AG04449 (cell line): Measurements from ENCODE around the gene ZNF124.
"Not testable (repeated sequence)": the region's sequence is repeated elsewhere in the genome, so short reads cannot be mapped to it uniquely, and the experiment has no call there.

Source experiments
- CTCF ChIA-PET: fragments of 350-600 bp; formaldehyde crosslinking; extraction: SDS; loops from one replicate; lab custom pipeline; 2021; ENCODE audit warnings: antibody characterized with exemption; lab: Yijun Ruan, JAX
- POLR2A ChIA-PET: fragments of 400-600, 350-600 bp; formaldehyde crosslinking; extraction: SDS; loops from one replicate; lab custom pipeline; 2020; ENCODE audit warnings: antibody characterized with exemption, inconsistent platforms; lab: Yijun Ruan, JAX
- DNase-seq: peaks from one replicate; pipeline ENCODE4 v3.0.0-alpha.2; 2010; ENCODE audit warnings: low read depth, low spot score
- H3K4me3 ChIP-seq: 2 replicates; pipeline ENCODE4 v1.5.1; 2011; ENCODE audit warnings: low read depth, mild to moderate bottlenecking, control low read depth, low read length
- TF ChIP-seq, protein P1 (sequence below): IDR thresholded peaks from one replicate; pipeline ENCODE4 v1.5.1; 2011; ENCODE audit warnings: mild to moderate bottlenecking, moderate library complexity, low read length, control low read depth, inconsistent platforms; ENCODE audit not compliant: insufficient read depth; ENCODE audit errors: missing control alignments

ZNF124 gene

DNA sequence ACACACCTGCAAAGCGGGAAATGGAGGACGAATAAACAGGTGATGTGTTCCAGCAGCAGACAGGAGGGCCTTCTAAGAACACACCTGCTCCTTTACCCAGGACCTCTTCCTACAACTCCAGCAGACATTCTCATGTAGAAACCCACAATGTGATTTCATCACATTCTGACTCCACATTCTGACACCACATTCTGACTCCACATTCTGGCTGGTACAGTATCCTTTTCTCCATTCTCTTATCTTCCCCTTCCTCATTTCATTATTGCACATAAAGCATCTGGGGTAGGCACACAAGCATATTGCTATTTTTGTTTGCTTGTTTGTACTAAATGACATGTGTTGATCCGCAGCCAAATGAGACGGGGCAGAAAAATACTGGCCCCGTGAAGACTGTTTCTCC lies 3.6 kb upstream of the ZNF124 start:
- POLR2A ChIA-PET, result no interaction called here
- H3K4me3 ChIP-seq, result no peak overlapping the region
- TF ChIP-seq, protein P1, sequence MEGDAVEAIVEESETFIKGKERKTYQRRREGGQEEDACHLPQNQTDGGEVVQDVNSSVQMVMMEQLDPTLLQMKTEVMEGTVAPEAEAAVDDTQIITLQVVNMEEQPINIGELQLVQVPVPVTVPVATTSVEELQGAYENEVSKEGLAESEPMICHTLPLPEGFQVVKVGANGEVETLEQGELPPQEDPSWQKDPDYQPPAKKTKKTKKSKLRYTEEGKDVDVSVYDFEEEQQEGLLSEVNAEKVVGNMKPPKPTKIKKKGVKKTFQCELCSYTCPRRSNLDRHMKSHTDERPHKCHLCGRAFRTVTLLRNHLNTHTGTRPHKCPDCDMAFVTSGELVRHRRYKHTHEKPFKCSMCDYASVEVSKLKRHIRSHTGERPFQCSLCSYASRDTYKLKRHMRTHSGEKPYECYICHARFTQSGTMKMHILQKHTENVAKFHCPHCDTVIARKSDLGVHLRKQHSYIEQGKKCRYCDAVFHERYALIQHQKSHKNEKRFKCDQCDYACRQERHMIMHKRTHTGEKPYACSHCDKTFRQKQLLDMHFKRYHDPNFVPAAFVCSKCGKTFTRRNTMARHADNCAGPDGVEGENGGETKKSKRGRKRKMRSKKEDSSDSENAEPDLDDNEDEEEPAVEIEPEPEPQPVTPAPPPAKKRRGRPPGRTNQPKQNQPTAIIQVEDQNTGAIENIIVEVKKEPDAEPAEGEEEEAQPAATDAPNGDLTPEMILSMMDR, result no peak
- CTCF ChIA-PET, result no interaction called here
- no peak for DNase-seq

DNA sequence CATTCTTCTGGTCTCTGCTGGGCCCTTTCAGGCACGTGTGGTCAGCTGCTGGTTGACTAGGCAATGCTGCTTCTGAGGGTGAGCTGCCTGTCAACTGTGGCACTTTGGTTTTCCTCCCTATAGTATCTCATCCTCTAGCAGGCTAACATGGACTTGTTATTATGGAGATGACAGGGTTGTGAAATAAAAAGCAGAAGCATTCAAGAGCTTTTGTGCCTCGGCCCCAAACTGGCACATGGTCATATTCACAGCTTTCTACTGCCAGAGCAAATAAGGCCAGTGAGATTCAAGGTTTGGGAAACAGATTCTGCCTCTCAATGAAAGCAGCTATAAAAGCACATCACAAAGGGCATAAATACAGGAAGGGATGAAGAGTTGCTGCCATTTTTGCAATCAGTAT lies 1.6 kb upstream of the ZNF124 start:
- no peak for DNase-seq
- no peak overlapping the region for H3K4me3 ChIP-seq
- ChIA-PET CTCF (no interaction called here), POLR2A (interaction anchor here (0.5 kb wide), 1 partner anchor 27 kb away, joined by 3 read pairs; no protein-coding TSS in a partner anchor)
- TF ChIP-seq, protein P1, result no peak

DNA sequence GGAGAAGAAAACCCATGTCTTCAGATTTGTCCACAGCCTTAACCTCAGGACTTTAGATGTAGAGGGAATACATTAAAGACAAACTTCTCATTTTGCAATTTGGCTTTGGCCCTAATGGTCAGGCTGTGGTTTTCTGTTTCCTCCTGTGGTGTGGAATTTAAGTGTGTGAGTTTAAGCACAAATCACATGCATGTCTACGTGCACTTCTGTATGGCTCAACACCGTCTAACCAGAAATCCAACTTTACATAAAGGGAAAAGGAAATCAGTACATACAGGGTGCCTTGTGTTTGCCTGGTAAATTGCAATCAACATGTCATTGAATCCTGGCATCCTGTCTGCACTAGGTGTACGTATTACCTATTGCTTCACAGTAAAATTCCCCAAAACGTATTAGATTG lies 1.2 kb upstream of the ZNF124 start:
- H3K4me3 ChIP-seq, result no peak overlapping the region
- ChIA-PET CTCF (no interaction called here), POLR2A (interaction anchor here (0.5 kb wide), 1 partner anchor 27 kb away, joined by 3 read pairs; no protein-coding TSS in a partner anchor)
- no peak for DNase-seq
- TF ChIP-seq, protein P1, result no peak

DNA sequence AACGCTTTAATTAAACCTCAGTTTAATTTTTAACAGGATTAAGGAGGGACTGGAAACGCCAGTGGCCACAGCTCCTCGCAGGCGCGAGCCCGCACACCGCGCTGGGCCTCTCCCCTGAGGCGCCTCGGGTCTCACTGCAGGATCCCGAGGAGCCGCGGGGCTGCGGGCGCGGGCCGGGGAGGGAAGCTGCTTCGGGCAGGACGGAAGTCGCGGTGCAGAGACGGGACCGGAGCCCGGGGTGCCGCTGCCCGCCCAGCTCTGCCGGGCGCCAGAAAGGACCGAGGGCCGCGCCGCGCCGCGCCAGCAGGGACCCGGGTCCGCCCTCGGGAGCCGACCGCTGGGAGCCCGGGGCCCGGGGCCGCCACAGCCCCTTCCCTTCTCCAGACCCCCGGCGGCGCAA lies 377 bp downstream of the ZNF124 start:
- H3K4me3 ChIP-seq, POLR2A ChIA-PET, DNase-seq, CTCF ChIA-PET: not testable (repeated sequence)

DNA sequence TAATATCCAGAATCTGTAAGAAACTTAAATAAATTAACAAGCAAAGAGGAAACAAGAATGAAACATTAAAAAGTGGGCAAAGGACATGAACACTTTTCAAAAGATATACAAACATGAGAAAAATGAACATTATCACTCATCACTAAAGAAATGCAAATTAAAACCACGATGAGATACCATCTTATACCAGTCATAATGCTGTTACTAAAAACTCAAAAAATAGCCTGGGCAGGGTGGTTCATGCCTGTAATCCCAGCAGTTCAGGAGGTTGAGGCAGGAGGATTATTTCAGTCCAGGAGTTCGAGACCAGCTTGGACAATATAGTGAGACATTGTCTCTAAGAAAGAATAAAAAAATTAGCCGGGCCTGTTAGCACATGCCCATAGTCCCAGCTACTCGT lies 6.1 kb downstream of the ZNF124 start:
- no peak for DNase-seq
- TF ChIP-seq, protein P1, result no peak
- CTCF ChIA-PET, result no interaction called here
- POLR2A ChIA-PET, result no interaction called here
- H3K4me3 ChIP-seq, result no peak overlapping the region

DNA sequence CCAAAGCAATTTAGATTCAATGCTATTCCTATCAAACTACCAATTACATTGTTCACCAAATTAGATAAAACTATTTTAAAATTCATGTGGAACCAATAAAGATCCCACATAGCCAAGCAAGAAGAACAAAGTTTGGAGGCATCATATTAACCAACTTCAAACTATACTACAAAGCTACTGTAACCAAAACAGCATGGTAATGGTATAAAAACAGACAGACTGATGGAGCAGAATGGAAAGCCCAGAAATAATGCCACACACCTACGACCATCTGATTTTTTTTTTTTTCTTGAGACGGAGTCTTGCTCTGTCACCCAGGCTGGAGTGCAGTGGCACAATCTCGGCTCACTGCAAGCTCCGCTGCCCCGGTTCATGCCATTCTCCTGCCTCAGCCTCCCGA lies 7.1 kb downstream of the ZNF124 start:
- TF ChIP-seq, protein P1, result no peak
- CTCF ChIA-PET, result no interaction called here
- DNase-seq, result no peak
- H3K4me3 ChIP-seq, result no peak overlapping the region
- POLR2A ChIA-PET, result no interaction called here

DNA sequence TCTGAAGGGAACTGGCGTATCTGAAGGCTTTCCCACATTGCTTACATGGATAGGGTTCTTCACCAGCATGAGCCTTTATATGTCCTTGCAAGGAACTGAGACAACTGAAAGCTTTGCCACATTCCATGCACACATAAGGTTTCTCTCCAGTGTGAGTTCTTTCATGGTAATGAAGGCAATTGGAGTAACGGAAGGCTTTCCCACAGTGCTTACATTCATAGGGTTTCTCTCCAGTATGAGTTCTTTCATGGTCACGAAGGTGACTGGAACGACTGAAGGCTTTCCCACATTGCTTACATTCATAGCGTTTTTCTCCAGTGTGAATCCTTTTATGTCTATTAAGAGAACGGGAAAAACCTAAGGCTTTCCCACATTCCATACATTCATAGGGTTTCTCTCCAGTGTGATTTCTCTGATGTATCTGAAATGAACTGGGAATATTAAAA lies 15.0 kb downstream of the ZNF124 start:
- DNase-seq, result no peak
- POLR2A ChIA-PET, result no interaction called here
- CTCF ChIA-PET, result no interaction called here
- no peak overlapping the region for H3K4me3 ChIP-seq
- TF ChIP-seq, protein P1, result no peak
